HG02885 (cell line): ENCODE data around the gene ULK3.

Source experiments
- ATAC-seq: cut with Tn5 transposase; IDR thresholded peaks from one replicate; pipeline ENCODE4 v1.9.1; 2021; ENCODE audit warnings: mild to moderate bottlenecking; ENCODE audit not compliant: unreplicated experiment, poor library complexity

ULK3 gene

DNA sequence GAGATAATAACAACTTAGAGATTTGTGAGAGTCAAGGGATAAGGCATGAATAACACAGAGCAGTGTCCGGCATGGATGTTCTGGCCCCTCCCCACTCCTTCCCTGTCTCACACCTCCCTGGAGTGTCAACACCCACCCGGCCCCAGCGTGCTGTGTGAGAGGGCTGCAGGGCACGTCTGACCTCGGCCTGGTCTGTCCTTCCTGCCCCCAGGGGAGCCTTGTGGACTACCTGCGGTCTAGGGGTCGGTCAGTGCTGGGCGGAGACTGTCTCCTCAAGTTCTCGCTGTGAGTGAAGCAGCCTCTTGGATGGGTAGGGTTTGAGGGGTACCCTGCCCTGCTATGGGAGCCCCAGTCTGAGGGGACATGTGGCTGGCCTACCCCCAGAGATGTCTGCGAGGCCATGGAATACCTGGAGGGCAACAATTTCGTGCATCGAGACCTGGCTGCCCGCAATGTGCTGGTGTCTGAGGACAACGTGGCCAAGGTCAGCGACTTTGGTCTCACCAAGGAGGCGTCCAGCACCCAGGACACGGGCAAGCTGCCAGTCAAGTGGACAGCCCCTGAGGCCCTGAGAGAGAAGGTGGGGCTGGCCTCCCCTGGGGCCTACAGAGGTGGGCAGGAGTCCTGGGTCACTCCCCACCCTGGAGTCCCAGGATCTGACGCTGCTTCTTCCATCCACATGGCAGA, 41.5 kb downstream of the ULK3 start:
- ATAC-seq, result no peak

DNA sequence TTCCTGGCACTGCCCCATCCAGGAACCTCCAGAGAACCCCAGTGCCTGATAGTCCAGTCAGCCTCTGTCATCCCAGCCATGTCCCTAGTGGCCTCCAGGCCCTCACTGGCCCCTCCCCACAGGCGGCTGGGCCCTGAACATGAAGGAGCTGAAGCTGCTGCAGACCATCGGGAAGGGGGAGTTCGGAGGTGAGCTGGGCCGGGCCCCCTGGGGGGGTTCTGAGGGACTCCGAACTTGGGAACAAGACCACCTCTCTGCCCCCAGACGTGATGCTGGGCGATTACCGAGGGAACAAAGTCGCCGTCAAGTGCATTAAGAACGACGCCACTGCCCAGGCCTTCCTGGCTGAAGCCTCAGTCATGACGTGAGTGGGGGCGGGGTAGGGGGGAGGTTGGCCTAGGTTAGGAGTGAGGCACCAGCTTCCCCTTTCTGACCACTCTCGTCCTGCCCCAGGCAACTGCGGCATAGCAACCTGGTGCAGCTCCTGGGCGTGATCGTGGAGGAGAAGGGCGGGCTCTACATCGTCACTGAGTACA, 42.3 kb downstream of the ULK3 start:
- no peak for ATAC-seq

DNA sequence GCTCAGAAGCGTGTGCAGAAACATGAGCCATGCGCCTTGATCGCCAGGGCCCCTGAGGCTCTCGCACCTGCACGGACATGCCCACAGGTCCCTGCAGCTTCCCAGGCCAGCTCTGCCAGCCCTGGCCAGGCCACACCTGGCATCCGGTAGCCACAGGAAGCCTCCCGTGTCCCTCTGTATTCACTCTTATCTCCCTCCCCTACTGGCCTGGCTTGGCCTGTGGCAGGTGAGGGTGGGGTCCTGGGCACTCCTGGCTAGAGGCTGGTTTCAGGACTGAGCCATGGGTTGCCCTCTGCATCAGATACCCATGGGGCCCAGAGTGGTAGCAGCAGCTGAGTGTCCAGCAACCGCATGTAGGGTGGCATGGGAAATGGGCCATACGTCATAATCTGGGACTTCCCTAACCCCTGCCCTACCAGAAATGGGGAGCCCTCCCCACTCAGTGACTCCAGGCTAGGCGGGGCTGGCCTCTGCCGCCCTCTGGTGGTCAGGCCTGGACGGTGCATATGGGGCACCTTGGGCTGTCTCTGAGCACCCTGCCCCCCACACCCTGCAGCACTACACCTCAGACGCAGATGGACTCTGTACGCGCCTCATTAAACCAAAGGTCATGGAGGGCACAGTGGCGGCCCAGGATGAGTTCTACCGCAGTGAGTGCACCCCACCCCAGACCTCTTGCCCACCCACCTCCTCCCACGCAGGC, 42.9 kb downstream of the ULK3 start:
- ATAC-seq, result peak; percentile 79

DNA sequence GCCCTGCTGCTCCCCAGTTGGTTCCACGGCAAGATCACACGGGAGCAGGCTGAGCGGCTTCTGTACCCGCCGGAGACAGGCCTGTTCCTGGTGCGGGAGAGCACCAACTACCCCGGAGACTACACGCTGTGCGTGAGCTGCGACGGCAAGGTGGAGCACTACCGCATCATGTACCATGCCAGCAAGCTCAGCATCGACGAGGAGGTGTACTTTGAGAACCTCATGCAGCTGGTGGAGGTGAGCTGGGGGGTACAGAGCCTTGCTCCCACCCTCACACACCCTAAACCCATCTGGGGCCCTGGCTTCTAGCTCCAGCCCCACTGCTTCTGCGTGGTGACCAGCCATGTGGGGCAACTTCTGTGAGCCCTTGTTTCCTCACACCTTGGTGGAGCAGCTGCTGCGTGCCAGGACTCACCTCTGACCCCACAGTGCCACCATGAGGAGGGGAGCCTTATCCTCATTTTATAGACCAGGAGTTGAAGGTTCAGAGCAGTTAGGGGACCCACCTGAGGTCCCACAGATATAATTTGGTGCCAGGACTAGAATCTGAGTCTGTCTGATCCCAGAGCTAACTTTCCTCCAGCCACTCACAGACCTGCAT, 43.6 kb downstream of the ULK3 start:
- peak; percentile 5 for ATAC-seq

GRCh38 chr15:74798388-74799254, 44.3 kb downstream of the ULK3 start:
- ATAC-seq, result no peak

DNA sequence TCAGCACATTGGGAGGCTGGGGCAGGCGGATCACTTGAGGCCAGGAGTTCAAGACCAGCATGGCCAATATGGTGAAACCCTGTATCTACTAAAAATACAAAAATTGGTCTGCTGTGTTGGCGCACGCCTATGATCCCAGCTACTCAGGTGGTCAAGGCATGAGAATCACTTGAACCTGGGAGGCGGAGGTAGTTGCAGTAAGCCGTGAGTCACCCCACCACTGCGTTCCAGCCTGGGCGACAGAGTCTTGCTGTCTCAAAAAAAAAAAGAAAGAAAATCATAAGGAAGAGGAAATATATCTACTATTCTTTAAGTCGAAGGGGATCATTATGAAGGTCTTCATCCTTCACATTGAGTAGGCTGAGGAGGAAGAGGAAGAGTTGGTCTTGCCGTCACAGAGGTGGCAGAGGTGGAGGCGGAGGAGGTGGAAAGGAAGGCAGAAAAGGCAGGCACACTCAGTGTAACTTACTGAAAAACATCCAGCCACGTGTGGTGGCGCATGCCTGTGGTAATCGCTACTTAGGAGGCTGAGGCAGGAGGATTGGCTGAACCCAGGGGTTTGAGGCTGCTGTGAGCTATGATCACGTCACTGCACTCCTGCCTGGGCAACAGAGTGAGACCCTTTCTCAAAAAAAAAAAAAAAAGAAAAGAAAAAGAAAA, 46.9 kb downstream of the ULK3 start:
- no peak for ATAC-seq

- no peak for ATAC-seq
Measured at GRCh38 chr15:74794970-74795349, 48.0 kb downstream of the ULK3 start.

DNA sequence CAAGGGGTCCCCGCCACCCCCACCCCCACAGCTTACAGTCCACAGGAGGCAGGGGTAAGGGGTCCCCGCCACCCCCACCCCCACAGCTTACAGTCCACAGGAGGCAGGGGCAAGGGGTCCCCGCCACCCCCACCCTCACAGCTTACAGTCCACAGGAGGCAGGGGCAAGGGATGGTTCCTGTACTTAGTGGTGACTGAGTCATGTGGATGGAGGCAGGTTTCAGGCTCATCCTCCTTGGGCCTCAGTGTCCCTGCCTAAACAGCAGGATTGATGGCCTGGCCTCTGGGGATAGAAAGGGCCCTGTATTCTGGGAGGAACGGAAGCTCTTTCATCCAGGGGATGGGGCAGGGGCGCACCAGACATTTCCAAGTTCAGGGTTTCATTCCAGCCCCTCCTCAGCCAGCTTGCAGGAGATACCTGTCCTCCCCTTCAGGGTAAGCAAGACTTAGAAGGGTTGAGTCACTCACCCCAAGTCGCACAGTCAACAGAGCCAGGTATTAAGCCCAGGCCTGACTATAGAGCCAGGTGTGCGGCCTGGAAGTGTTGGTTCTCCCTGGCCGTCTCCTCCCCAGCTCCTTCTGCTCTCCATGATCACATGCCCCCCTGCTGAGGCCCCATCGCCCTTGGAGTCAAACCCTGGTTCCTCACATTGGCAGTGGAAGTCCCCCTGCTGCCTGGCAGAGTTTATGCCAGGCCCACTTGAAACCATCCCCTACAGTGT, 48.5 kb downstream of the ULK3 start:
- ATAC-seq, result no peak

DNA sequence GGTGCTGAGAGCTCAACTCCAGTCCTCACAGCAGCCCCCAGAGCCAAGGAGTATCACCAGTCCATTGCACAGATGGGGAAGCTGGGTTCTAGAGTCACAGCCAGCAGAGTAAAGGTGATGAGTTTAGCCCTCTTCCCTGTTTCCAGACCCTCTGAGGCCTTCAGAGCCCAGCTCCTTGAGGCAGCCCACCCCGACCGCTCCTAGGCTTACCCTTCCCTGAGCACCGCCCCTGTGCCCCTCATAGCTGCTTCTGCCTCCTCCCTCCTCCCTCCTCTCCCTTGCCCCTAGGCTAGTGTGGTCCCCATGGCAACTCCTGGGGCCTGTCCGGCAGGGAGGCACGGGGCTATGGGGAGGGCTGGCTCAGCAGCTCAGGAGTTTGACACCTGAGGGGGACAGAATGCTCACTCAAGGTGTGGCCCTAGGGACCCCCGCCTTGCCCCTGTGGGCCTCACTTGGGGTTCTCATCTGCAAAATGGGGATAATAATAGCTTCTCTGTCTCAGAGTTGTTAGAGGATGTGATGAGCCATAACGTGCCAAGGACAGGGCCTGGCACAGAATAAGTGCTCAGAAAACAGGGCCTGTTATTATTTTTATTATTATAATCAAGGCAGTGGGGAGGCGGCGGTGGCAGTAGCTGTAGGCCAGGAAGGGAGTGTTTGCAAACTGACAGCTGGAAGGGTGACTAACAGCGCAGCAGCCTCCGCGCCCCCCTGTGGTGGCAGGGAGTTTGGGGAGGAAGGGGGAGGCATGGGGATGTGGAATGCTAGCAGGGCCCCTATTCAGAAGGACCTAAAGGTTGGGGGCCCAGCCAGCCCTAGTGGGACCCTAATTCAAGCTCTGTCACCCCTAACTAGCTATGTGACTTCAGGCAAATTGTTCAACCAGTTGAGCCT, 49.6 kb downstream of the ULK3 start:
- no peak for ATAC-seq

- ATAC-seq, result no peak
Measured at GRCh38 chr15:74792227-74793016, 50.5 kb downstream of the ULK3 start.

- ATAC-seq, result no peak
Measured at GRCh38 chr15:74791667-74792066, 51.3 kb downstream of the ULK3 start.

- no peak for ATAC-seq
Measured at GRCh38 chr15:74791007-74791406, 51.9 kb downstream of the ULK3 start.

- ATAC-seq, result peak; percentile 14
Measured at GRCh38 chr15:74790080-74790916, 52.7 kb downstream of the ULK3 start.

DNA sequence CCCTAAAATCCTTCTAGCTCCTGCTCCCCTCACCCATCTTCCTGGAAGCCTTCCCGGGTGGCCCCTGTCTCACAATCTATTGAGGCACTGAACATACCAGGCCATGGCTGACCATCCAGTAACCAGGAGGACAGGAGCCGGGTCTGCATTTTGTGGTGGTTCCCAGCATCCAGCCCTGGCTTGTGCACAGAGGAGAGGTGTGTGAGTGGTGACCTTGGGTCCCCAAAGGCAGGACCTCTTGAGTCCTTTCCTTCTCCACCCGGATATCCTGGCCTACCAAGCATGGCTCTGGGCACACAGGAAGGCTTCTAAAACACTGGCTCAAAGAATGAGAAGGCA, 53.2 kb downstream of the ULK3 start:
- ATAC-seq, result no peak

DNA sequence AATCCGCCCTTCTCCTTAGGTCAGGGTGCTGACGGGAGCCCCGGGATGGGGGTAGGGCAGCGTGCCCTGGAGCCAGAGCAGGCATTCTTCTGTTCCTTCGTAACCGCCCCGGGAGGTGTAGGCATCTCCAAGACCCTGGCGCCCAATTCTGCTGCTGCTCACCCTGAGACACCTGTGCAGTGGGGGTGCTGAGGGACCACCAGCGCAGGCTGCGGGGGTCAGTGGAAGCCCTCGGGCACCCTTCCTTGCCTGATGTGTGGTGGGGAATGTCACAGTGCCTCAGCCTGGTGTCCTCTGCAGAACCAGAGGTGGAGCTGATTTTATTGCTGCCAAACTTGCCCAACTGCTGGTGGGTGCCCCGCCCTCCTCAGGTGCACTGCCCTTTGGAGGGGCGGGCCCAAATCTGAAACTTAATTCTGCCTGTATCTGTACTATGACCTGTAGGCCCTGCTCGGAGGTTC, 53.8 kb downstream of the ULK3 start:
- no peak for ATAC-seq

DNA sequence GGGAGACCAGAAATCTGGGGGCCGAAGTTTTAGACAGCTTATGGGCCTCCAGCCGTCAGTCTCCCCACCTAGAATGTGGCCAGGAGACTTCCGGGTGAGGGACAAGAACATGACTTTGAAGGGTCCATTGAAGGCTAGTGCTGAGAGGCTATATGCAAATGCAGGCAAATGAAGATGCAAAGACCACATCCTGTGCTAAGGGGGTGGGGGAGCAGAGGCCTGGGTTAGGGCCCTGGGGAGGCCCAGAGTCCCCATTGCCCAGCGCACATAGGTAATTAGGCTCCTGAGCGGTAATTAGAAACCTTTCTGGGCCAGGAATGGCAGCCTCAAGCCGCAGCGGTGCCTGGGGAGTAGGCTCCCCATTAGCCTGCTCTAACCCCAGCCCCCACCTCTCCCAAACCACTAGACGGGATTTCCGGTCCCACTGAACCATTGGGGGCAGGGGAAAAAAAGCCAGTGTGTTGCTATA, 54.2 kb downstream of the ULK3 start:
- ATAC-seq, result peak; percentile 34
